HFFc6 (cell line): ENCODE measurements around the gene TLK1. TPM values are rescaled to one million over a fixed set of nuclear protein-coding genes. Genes with fewer than 3 reads are reported as not detected.

ENCODE experiments used
- DNase-seq: peaks from one replicate; pipeline ENCODE4 v3.0.0-alpha.2; 2018
- H3K27ac Mint-ChIP-seq: 2 replicates; pipeline ENCODE4 v1.8.0; 2020; ENCODE audit warnings: mild to moderate bottlenecking, mixed read lengths
- H3K27me3 Mint-ChIP-seq: 2 replicates; pipeline ENCODE4 v1.8.0; 2021; ENCODE audit warnings: mild to moderate bottlenecking, moderate library complexity, mixed read lengths; ENCODE audit not compliant: insufficient read depth
- H3K36me3 Mint-ChIP-seq: 2 replicates; pipeline ENCODE4 v1.8.0; 2021; ENCODE audit warnings: low read depth, mixed read lengths
- H3K4me1 Mint-ChIP-seq: 2 replicates; pipeline ENCODE4 v1.8.0; 2020; ENCODE audit warnings: low read depth, mixed read lengths
- H3K4me3 Mint-ChIP-seq: 2 replicates; pipeline ENCODE4 v1.8.0; 2020; ENCODE audit warnings: mild to moderate bottlenecking, moderate library complexity, mixed read lengths
- H3K9me3 Mint-ChIP-seq: 2 replicates; pipeline ENCODE4 v1.8.0; 2020; ENCODE audit warnings: mild to moderate bottlenecking, mixed read lengths
- total RNA-seq, 6 experiments: library from RNA; stranded (reverse); fragmentation: NEBNext Ultra II Directional; extraction: Animal tissue kit (Norgen Biotek cat#: 25700); gene quantifications; 2 replicates in 1 of 6; 3 replicates in 5 of 6; pipeline ENCODE4 v1.2.3, GENCODE V29; 2021
- TF ChIP-seq, protein P1 (sequence below): fragments of 200-600 bp; sonication (generic); IDR thresholded peaks from 2 replicates; pipeline ENCODE4 v1.5.0; 2021; ENCODE audit warnings: antibody characterized with exemption, mild to moderate bottlenecking

The TLK1 gene
- total RNA-seq, 6 experiments from 2014 or later = 46.9 to 61.1 (median 53.1) TPM

DNA sequence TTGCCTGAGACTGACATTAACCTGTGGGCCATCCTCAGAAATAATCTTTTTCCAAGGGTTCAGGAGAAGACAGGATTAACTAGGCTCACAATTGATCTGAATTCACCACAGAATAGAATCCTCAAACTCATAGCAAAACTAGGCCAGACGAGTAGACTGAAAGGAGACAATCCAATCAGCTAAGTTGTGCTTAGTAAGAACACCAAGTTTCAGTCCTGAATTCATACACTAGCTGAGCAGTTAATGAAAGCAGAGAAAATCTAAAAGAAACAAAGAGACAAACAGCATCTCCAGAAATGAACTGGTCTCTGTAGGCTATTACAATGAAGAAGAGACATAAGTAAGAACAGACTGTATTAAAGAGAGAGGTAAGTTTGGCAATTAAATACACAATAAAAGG lies 142.2 kb downstream of the TLK1 start:
- Mint-ChIP-seq H3K27me3 (peaks cover 1% of the 10 kb centered on the region), H3K36me3 (peaks cover 29% of the 10 kb centered on the region), H3K27ac (peak overlapping the region; percentile 12; the same call in 1 of the 2 replicates), H3K9me3 (no peaks in the 10 kb centered on the region), H3K4me3 (no peak overlapping the region), H3K4me1 (peaks cover 36% of the 10 kb centered on the region)
- TF ChIP-seq, protein P1, sequence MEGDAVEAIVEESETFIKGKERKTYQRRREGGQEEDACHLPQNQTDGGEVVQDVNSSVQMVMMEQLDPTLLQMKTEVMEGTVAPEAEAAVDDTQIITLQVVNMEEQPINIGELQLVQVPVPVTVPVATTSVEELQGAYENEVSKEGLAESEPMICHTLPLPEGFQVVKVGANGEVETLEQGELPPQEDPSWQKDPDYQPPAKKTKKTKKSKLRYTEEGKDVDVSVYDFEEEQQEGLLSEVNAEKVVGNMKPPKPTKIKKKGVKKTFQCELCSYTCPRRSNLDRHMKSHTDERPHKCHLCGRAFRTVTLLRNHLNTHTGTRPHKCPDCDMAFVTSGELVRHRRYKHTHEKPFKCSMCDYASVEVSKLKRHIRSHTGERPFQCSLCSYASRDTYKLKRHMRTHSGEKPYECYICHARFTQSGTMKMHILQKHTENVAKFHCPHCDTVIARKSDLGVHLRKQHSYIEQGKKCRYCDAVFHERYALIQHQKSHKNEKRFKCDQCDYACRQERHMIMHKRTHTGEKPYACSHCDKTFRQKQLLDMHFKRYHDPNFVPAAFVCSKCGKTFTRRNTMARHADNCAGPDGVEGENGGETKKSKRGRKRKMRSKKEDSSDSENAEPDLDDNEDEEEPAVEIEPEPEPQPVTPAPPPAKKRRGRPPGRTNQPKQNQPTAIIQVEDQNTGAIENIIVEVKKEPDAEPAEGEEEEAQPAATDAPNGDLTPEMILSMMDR = no peak
- DNase-seq = no peak

DNA sequence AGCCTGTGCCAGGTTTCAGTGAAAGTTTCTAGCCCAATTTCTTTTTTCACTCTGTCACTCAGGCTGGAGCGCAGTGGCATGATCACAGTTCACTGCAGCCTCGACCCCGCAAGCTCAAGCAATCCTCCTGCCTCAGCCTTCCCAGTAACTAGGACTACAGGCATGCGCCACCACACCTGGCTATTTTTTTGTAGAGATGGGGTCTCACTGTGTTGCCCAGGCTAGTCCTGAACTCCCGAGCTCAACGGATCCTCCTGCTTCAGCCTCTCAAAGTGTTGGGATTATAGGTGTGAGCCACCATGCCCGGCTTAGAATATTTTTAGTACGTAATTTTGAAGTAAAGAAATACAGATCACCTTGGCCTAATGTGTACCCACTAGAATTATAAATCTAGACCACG lies 144.6 kb downstream of the TLK1 start:
- no peak for DNase-seq
- peaks cover 12% of the 10 kb centered on the region for H3K4me1 Mint-ChIP-seq
- H3K4me3 Mint-ChIP-seq = no peak overlapping the region
- no peak overlapping the region for H3K27ac Mint-ChIP-seq
- H3K27me3 Mint-ChIP-seq = no peaks in the 10 kb centered on the region; the same call in 1 of the 2 replicates
- H3K9me3 Mint-ChIP-seq = no peaks in the 10 kb centered on the region
- H3K36me3 Mint-ChIP-seq = peaks cover 22% of the 10 kb centered on the region
- TF ChIP-seq, protein P1 = no peak

DNA sequence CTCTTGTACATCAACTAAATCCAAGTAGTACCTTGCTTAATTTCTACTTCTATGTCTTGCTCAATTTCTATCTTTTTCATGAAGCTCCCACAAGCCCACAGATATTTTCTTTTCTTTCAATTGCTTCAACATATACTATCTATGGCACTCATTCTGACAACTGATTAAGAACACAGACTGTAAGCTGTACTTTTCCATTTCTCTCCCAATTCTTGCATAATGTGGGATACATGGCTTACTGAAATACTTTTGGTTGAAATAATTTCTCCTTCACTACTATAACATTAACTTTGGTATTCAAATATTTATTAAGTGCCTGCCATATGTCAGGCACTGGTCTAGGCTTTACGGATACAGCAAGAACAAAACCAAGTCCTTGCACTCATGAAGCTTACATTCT lies 146.8 kb downstream of the TLK1 start:
- no peaks in the 10 kb centered on the region; the same call in 1 of the 2 replicates for H3K27me3 Mint-ChIP-seq
- H3K4me3 Mint-ChIP-seq = no peak overlapping the region
- H3K9me3 Mint-ChIP-seq = no peaks in the 10 kb centered on the region
- no peak overlapping the region for H3K27ac Mint-ChIP-seq
- H3K36me3 Mint-ChIP-seq = peaks cover 33% of the 10 kb centered on the region
- peaks cover 6% of the 10 kb centered on the region; the same call in 1 of the 2 replicates for H3K4me1 Mint-ChIP-seq
- DNase-seq = no peak
- TF ChIP-seq, protein P1 = no peak

DNA sequence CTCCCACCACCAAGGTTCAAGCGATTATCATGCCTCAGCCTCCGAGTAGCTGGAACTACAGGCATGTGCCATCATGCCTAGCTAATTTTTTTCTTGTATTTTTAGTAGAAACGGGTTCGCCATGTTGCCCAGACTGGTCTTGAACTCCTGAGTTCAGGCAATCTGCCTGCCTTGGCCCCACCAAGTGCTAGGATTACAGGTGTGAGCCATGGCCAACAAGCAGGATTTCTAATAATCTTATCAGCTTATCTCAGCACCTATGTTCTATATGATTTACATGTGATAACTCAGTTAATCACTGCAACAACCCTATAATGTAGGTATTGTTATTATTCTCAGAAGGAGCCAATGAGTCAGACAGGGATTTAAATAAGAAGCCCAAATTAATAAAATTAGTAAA lies 151.3 kb downstream of the TLK1 start:
- TF ChIP-seq, protein P1 = no peak
- H3K4me1 Mint-ChIP-seq = no peaks in the 10 kb centered on the region
- H3K27ac Mint-ChIP-seq = no peak overlapping the region
- H3K9me3 Mint-ChIP-seq = no peaks in the 10 kb centered on the region
- H3K4me3 Mint-ChIP-seq = no peak overlapping the region
- H3K27me3 Mint-ChIP-seq = no peaks in the 10 kb centered on the region
- H3K36me3 Mint-ChIP-seq = peaks cover 47% of the 10 kb centered on the region
- DNase-seq = no peak

DNA sequence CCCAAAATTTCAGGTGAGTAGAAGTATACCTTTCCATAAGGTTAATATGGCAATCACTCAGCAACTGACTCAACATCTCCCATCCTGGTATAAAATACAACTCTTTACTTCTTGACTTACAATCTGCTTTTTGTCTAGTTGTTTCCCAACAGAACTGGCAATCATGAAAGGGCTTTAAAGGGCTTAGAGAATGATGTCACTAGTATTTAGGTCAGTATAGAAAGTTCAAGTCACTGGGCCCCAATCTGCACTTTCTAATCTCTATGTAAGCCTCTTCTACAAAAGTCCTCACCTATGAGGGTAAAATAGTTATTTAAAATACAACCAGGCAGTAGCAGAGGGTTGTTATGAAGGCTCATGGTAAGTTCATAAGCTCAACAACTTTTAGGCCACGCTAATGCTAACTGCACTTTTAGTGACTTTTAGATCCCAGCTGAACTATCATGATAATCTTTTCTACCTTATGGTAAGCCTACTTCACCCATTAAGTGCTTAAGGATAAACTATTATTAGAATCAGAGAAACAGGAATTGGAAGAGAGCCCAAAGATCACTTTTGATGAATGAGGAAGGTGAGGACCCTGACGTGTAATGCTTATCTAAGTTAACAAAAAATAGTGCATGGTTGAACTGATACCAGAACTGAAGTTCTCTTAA lies 152.0 kb downstream of the TLK1 start:
- Mint-ChIP-seq H3K27ac (no peak overlapping the region), H3K36me3 (peaks cover 42% of the 10 kb centered on the region), H3K9me3 (no peaks in the 10 kb centered on the region), H3K27me3 (no peaks in the 10 kb centered on the region), H3K4me1 (no peaks in the 10 kb centered on the region), H3K4me3 (no peak overlapping the region)
- TF ChIP-seq, protein P1 = no peak
- DNase-seq = no peak
